GM10847 (cell line): ENCODE results near the gene CTDP1.

Experiments
- POLR2A ChIP-seq: IDR thresholded peaks from 2 replicates; pipeline ENCODE4 v1.6.1; 2011; ENCODE audit not compliant: insufficient read length; ENCODE audit errors: extremely low read depth

Gene CTDP1

DNA sequence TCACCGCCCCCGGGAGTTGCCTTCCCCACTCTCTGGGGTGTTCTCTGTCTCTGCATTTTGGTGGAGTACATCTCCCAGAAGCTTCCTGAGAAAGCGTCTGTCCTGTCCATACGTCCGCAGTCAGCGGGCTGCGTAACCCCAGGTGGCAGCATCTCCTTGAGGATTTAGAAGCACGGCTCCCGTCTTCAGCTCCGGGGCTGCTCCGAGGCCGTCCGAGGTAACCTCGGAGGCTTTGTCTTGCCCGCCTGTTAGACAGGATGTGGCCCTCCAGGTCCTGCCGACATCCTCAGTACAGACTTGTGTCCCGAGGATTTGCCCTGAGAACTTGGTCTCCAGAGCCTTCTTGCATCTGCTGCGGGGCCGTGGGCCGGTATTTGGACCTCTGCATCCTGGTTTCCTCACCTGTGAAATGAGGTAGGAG is 58.4 kb downstream of the CTDP1 start:
- no peak for TF ChIP-seq POLR2A

DNA sequence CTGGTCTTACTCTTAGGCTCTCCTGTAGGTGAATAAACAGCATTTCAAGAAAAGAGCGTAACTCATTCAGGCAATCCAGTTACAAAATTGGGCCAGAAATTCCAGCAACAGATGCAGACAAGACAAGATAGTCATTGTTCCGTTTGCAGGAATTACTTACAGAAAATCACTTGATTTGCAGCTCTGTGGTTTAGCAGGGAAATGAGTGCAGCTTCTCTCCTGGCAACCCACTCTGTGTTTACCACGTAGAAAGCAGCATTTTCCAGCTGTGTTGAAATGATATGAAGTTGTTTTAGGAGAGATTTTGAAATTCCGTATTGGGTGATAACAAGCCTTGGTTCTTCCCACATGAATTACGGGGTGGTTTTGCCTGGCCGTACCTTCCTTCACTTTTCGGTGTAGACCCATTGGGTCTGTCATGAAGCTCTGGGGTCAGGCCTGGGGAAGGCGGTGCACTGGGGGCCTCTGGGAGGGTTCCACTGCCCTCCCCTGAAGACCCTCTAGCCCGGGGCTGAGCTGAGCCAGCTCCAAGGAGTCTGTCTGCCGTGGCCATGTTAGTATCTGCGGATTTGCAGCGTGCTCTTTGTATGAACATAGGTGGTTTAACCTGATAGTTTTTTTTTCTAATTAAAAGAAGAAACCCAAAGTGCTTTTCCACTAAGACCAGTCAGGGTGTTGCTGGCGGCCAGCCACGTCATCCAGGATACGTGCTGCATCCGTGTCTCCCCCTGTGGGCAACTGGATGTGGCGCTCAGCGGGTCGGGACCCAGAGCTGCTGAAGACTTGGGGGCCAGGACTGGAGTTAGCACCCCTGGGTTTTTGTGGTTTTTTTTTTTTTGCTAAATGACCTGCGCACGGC is 59.2 kb downstream of the CTDP1 start:
- no peak for TF ChIP-seq POLR2A

DNA sequence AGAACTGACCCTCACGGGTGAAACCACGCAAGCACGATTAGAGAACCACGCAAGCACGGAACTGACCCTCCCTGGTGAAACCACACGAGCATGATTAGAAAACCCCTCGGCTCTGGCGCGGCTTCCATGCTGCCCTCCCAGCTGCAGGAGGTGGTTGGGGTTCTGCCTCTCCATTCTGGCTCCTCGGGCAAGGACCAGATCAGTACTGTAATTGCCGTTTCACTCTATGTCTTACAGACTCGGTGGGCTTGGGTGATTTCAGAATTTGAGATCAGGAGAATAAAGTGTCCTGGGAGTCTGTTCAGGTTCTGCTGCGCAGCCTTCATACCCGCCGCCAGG is 59.8 kb downstream of the CTDP1 start:
- no peak for TF ChIP-seq POLR2A

DNA sequence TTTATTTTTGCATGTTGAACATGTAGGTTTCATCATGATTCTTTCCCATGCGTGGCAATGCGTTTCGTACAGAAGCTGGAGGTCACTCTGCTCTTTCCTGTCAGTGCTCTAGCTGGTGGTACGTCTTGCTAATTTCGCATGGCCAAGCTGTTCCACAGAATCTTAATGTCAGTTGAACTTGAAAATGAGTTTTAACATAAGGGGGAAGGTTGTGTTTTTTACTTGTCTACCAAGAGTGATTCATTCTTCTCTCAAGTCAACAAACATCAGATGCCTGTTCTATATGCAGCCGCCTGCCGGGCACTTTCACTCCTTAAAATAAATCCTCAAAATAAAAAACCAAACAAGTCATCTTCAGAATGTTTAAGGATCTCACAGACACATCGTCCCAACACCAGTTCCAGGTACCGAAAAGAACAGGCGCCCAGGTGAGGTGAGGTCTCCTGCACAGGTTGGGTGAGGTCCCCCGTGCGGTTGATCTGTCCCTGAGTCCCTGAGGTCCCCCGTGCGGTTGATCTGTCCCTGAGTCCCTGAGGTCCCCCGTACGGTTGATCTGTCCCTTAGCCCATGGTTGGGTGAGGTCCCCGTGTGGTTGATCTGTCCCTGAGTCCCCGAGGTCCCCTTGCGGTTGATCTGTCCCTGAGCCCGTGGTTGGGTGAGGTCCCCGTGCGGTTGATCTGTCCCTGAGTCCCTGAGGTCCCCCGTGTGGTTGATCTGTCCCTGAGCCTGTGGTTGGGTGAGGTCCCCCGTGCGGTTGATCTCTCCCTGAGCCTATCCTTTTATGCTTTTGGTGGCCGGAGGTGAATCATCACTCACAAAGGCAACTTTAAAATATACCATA is 61.1 kb downstream of the CTDP1 start:
- TF ChIP-seq POLR2A = no peak

DNA sequence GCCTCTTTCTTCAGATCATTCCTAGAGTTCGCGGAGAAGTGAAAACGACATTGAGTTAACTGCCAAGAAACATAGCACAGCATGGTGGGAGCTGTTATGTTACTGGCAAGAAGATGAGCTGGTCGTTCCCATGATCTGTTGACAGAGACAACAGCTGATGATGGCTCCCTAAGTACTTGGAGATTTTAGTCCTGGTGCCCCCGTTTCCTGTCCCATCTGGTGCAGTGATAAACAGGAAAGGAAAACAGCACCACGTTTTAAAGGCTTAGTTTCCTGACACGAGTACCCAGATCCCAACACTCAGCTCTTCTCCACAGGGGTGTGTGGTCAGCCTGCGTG is 61.7 kb downstream of the CTDP1 start:
- TF ChIP-seq POLR2A = no peak

DNA sequence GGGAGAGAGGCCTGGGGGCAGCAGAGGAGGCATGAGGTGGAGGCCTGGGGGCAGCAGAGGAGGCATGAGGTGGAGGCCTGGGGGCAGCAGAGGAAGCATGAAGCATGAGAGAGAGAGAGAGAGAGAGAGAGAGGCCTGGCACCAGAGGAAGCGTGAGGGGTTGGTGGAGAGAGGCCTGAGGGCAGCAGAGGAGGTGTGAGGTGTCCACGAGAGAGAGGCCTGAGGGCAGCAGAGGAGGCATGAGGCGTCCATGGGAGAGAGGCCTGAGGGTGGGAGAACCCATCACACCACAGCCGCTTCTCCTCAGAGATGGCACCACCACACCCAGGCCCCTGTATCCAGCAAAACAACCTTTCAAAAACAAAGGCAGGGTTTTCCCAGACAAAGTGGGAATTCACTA is 62.5 kb downstream of the CTDP1 start:
- TF ChIP-seq POLR2A = no peak

DNA sequence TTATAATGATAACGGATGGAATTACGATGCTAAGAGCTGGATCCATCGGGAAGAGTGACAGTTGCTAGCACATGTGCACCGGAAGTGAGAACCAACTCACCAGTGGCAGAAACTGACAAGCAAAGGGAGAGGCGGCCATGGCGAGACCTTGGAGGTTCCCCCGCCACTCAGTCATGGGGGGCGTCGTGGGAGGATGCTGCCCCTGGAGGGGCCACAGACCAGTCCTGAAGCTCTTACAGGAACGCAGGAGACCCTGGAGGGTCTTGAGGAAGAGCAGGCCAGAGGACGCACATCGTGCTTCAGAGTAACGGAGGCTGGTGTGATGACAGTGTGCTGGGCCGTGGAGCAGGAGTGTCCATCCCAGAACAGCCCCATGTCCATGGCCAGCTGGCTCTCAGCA is 65.0 kb downstream of the CTDP1 start:
- no peak for TF ChIP-seq POLR2A

DNA sequence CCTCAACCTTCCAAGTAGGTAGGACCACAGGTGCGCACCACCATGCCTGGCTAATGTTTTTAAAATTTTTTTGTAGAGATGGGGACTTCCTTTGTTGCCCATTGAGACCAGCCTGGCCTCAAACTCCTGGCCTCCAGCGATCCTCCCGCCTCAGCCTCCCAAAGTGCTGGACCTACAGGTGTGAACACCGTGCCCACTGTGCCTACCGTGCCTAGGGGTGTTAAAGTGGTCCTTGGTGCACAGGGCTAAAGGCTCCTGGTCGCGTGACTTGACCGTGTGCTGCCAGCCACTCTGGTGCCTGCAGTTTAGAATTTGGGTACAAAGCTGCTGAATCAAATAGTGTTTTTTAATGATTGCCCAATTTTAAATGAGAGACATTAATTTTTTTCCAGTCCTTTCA is 67.1 kb downstream of the CTDP1 start:
- no peak for TF ChIP-seq POLR2A

DNA sequence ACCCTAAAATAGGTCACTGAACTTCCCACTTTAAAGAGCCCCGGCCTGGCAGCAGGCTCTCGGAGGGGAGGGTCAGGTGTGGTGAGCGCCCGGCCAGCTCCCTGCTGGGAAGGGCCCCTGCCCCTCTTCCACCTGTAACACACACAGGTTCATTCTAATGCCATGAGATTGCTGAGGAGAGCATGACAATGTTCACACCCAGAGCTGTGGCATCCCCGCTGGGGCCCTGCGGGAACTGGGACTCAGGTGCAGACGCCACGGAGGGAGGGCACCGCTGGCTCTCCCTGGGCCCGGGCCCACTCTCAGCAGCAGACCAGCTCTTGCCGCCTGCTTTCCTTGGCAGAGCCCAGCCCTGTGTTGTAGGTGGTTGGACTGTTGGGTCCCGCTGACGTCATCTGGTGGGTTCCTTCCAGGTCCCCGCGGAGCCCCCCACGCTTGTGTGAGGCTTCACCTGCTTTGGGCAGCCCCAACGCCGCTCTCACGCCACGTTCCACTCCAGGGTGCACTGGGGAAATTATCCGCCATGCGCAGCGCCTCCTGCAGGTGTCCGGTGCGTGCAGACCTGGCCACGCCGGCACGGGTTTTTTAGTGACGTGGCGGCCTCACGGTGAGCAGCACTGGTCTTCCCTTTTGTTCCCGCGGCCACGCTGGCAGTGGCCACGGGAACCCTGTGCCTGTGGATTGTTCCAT is 67.7 kb downstream of the CTDP1 start:
- TF ChIP-seq POLR2A = no peak

DNA sequence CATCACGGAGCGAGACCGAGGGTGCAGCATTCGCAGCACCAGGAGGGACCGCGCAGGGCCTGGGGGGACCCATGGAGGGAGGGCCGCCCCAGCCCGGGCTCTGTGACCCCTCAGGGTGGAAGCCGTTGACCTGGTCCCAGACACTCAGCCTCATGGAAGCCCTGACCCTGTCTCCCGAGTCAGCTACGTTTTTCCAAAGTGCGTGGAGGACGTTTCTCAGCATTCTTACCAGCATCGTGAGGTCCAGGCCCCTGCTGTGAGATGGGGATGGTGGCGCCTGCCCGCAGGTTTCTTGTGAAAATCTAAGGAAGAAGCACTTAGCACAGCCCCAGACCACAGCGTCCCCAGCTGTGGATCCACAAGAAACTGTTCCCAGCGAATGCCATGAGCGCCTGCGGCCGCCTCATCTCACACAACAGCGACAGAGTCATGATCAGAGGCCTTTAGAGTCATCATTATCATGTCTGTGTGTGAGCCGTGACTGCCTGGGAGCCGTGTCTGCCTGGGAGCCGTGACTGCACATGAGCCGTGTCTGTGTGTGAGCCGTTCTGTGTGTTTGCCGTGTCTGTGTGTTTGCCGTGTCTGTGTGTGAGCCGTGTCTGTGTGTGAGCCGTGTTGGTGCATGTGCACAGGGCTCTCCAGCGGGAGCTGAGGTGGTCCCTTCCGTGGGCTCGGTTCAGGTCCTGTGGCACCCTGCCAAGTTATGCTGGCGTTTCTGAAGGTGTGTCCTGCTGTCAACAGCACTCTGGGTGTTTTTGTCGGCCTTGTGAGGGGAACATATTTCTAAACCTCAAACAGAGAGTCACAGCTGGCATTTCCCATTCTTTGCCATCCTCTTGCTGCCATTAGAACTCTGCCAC is 68.9 kb downstream of the CTDP1 start:
- TF ChIP-seq POLR2A = no peak

DNA sequence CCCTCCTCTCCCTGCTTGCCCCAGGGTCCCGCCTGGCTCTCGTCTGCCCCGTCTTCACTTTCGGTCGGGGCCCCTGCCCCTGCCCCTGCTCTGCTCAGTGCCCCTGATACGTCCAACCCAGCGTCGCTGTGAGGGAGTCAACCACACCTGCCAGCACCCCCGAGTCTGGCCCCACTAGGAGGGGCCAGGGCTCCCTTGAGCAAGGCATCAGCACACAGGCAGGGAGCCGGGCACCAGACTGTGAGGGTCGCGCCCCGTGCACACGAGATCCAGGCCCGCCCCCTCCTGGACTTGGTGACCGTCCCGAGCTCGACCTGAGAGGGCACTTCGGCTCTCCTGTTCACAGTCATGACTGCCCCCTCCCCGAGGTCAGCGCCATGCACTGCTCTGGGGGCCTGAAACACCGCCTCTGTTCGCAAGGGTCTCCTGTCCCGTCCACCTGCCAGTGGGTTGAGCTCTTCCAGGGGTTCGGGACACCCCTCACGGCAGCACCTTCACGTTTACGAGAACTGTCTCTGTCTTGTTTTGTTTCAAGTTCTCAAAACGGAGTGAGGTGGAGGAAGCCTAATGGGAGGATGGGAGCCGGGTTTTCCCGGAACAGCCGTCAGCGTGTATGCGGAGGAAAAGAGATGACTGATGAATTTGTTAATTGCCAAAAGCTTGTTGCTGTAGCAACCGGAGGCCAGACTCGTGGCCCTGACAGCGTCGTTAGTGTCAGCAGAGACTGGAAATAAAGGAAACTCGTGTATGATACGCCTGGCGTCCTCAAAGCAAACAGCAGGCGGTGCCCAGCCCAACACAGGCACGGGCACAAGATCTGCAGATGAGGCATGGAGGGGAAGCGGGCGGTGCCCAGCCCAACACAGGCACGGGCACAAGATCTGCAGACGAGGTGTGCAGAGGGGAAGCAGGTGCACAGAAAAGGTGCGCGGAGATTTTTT is 69.9 kb downstream of the CTDP1 start:
- no peak for TF ChIP-seq POLR2A

DNA sequence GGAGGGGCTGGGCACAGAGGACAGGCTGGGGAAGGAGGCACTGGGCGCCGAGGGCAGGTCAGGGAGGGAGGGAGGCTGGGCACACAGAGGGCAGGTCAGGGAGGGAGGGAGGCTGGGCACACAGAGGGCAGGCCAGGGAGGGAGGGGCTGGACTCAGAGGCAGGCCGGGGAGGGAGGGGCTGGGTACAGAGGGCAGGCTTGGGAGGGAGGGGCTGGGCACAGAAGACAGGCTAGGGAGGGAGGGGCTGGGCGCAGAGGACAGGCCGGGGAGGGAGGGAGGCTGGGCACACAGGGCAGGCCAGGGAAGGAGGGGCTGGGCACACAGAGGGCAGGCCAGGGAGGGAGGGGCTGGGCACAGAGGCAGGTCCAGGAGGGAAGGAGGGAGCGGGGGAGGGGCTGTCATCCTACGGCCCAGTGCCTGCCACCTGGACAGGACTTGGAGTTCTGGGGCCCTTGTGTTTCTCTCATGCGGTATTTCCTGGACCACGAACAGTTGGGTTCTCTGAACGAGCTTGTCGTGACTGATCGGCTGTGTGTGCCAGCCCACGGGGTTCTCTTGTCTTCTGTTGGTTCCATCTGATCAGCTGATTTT is 71.5 kb downstream of the CTDP1 start:
- TF ChIP-seq POLR2A = no peak

DNA sequence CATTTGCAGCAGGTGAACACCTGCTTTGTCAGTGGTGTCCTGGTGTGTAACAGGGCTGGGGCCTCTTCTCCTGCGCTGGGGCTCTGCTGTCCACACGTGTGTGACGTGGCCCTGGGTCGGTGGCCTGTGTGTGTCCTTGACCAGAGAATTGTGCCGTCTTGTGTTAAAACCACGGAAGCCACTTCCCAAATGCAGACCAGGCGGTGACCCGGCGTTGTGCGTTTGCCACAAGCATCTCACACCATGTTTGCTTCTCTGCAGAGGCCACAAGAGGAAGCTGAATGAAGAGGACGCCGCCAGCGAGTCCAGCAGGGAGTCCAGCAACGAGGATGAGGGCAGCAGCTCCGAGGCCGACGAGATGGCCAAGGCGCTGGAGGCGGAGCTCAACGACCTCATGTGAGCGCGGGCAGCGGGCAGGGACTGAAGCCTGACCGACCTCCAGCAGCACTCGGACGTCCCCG is 73.8 kb downstream of the CTDP1 start:
- no peak for TF ChIP-seq POLR2A
